Tibial nerve (tissue), 4 donors: ENCODE data around the gene B4GALT5. TPM values are rescaled to one million over a fixed set of nuclear protein-coding genes. Genes with fewer than 3 reads are reported as not detected.

Experiments
- DNase-seq, 2 donors: peaks; one replicate each; pipeline ENCODE4 v3.0.0-alpha.2; 2019; ENCODE audit warnings: low spot score in 2 of 2
- H3K27ac ChIP-seq, 4 donors: fragments of 200-600 bp; sonication (generic) in 3 of 4; one replicate each; pipeline ENCODE4 v1.5.1; 2017 to 2019; ENCODE audit warnings: mild to moderate bottlenecking in 1 of 4
- H3K27me3 ChIP-seq, 2 donors: fragments of 200-600 bp; sonication (generic) in 1 of 2; one replicate each; pipeline versions ENCODE4 v1.5.1 to v1.6.0; 2017 to 2019
- H3K36me3 ChIP-seq, 3 donors: fragments of 200-600 bp; sonication (generic); one replicate each; pipeline ENCODE4 v1.5.1; 2018 to 2019
- H3K4me1 ChIP-seq, 4 donors: fragments of 200-600 bp; sonication (generic) in 3 of 4; one replicate each; pipeline ENCODE4 v1.5.1; 2017 to 2019
- H3K4me3 ChIP-seq, 4 donors: fragments of 200-600 bp; sonication (generic) in 3 of 4; one replicate each; pipeline ENCODE4 v1.5.1; 2017 to 2019; ENCODE audit warnings: mild to moderate bottlenecking in 1 of 4, moderate library complexity in 1 of 4
- H3K9me3 ChIP-seq, 4 donors: fragments of 200-600 bp; sonication (generic) in 3 of 4; one replicate each; pipeline ENCODE4 v1.5.1; 2017 to 2019
- EP300 ChIP-seq, 2 donors: sonication (generic); formaldehyde crosslinking; IDR thresholded peaks; one replicate each; pipeline ENCODE4 v1.6.1; 2017; ENCODE audit warnings: antibody characterized with exemption in 2 of 2, mild to moderate bottlenecking in 1 of 2
- POLR2A ChIP-seq, 2 donors: fragments of 450-650 bp; IDR thresholded peaks; one replicate each; pipeline ENCODE4 v1.6.1; 2017; ENCODE audit warnings: antibody characterized with exemption in 2 of 2, mild to moderate bottlenecking in 2 of 2, moderate library complexity in 2 of 2
- WGBS, 2 donors: methylation state at CpG; one replicate each; pipeline ENCODE4 v1.1.5; 2018; 5-methylcytosine and 5-hydroxymethylcytosine counted together
- total RNA-seq, 4 donors: library from RNA; depleted of rRNA; stranded (reverse); fragments of >200 nt; gene quantifications; one replicate each; pipeline ENCODE4 v1.1.0, GENCODE V29; 2016
- TF ChIP-seq, protein P1 (sequence below), 5 experiments: fragments of 200-600 bp in 3 of 5; fragments of 450-650 bp in 2 of 5; sonication (generic) in 3 of 5; IDR thresholded peaks; one replicate each; pipeline ENCODE4 v1.5.1; 2016 to 2019; ENCODE audit warnings: antibody characterized with exemption in 5 of 5, mild to moderate bottlenecking in 3 of 5, moderate library complexity in 2 of 5

B4GALT5 gene
- total RNA-seq, 4 donors from 2014 or later, result 13.6 to 25.2 (median 20.7) TPM

GRCh38 chr20:49646126-49646525 lies 67.6 kb downstream of the B4GALT5 start:
- Histone ChIP-seq H3K27me3 (no peaks in the 10 kb centered on the region), H3K27ac (no peak overlapping the region), H3K4me3 (no peak overlapping the region), H3K36me3 (peaks cover 0 to 72% (median 0%) of the 10 kb centered on the region in 3 donors), H3K9me3 (no peaks in the 10 kb centered on the region), H3K4me1 (peaks cover 0 to 4% (median 0%) of the 10 kb centered on the region in 4 donors)
- WGBS, 2 donors, result 83 to 93% methylated on average over 3 of the region's 3 CpGs
- no peak for TF ChIP-seq POLR2A (IDR thresholded peaks at IDR 0.05)
- TF ChIP-seq EP300 (IDR thresholded peaks at IDR 0.05), result no peak
- TF ChIP-seq, protein P1, sequence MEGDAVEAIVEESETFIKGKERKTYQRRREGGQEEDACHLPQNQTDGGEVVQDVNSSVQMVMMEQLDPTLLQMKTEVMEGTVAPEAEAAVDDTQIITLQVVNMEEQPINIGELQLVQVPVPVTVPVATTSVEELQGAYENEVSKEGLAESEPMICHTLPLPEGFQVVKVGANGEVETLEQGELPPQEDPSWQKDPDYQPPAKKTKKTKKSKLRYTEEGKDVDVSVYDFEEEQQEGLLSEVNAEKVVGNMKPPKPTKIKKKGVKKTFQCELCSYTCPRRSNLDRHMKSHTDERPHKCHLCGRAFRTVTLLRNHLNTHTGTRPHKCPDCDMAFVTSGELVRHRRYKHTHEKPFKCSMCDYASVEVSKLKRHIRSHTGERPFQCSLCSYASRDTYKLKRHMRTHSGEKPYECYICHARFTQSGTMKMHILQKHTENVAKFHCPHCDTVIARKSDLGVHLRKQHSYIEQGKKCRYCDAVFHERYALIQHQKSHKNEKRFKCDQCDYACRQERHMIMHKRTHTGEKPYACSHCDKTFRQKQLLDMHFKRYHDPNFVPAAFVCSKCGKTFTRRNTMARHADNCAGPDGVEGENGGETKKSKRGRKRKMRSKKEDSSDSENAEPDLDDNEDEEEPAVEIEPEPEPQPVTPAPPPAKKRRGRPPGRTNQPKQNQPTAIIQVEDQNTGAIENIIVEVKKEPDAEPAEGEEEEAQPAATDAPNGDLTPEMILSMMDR (IDR thresholded peaks at IDR 0.05), result no peak
- no peak for DNase-seq

GRCh38 chr20:49644980-49645565 lies 68.6 kb downstream of the B4GALT5 start:
- DNase-seq, result no peak
- Histone ChIP-seq H3K27me3 (no peaks in the 10 kb centered on the region), H3K9me3 (no peaks in the 10 kb centered on the region), H3K4me1 (peaks cover 0 to 4% (median 0%) of the 10 kb centered on the region in 4 donors), H3K36me3 (peaks cover 0 to 82% (median 0%) of the 10 kb centered on the region in 3 donors), H3K4me3 (no peak overlapping the region), H3K27ac (no peak overlapping the region)
- 85% methylated on average over 5 of the region's 5 CpGs for WGBS, 2 donors
- TF ChIP-seq, protein P1 (IDR thresholded peaks at IDR 0.05), result no peak
- TF ChIP-seq POLR2A (IDR thresholded peaks at IDR 0.05), result no peak
- no peak for TF ChIP-seq EP300 (IDR thresholded peaks at IDR 0.05)

- 39 to 42% methylated on average over 4 of the region's 4 CpGs for WGBS, 2 donors
- no peaks in the 10 kb centered on the region for H3K9me3 ChIP-seq
- no peaks in the 10 kb centered on the region for H3K27me3 ChIP-seq
- TF ChIP-seq EP300 (IDR thresholded peaks at IDR 0.05), result no peak
- TF ChIP-seq, protein P1 (IDR thresholded peaks at IDR 0.05), result no peak
- TF ChIP-seq POLR2A (IDR thresholded peaks at IDR 0.05), result no peak
- DNase-seq, result no peak
- peaks cover 0 to 4% (median 0%) of the 10 kb centered on the region in 4 donors for H3K4me1 ChIP-seq
- H3K27ac ChIP-seq, result no peak overlapping the region
- H3K36me3 ChIP-seq, result peaks cover 0 to 92% (median 0%) of the 10 kb centered on the region in 3 donors
- no peak overlapping the region for H3K4me3 ChIP-seq
These were observed 70.9 kb downstream of the B4GALT5 start for GRCh38 chr20:49642816-49643215.

- Histone ChIP-seq H3K4me1 (peaks cover 0 to 4% (median 0%) of the 10 kb centered on the region in 4 donors), H3K9me3 (no peaks in the 10 kb centered on the region), H3K27ac (no peak overlapping the region), H3K4me3 (no peak overlapping the region), H3K36me3 (peaks cover 0 to 92% (median 0%) of the 10 kb centered on the region in 3 donors), H3K27me3 (no peaks in the 10 kb centered on the region)
- WGBS, 2 donors, result 72 to 77% methylated on average over 10 of the region's 10 CpGs
- DNase-seq, result no peak
- TF ChIP-seq, protein P1 (IDR thresholded peaks at IDR 0.05), result no peak
- TF ChIP-seq EP300 (IDR thresholded peaks at IDR 0.05) (no peak), POLR2A (IDR thresholded peaks at IDR 0.05) (no peak)
These were observed 71.7 kb downstream of the B4GALT5 start for GRCh38 chr20:49641683-49642656.
